Astrocyte (in vitro differentiated cells and primary cell): ENCODE results near the gene MATN4. TPM values are rescaled to one million over a fixed set of nuclear protein-coding genes. Genes with fewer than 3 reads are reported as not detected.

Experiments
- DNase-seq: peaks from one replicate; pipeline ENCODE4 v3.0.0-alpha.2; 2010; ENCODE audit warnings: low read depth
- FAIRE-seq: peaks from 2 replicates; lab custom pipeline; 2011; peaks lifted over from hg19 to GRCh38; lab: Jason Lieb, UNC
- H2AFZ ChIP-seq: 2 replicates; pipeline ENCODE4 v1.6.0; 2012; ENCODE audit warnings: low read depth, low read length, inconsistent platforms
- H3K27ac ChIP-seq: 2 replicates; pipeline ENCODE4 v1.5.1; 2011; ENCODE audit warnings: low read depth, low read length, inconsistent platforms
- H3K27me3 ChIP-seq: 2 replicates; pipeline ENCODE4 v1.6.0; 2011; ENCODE audit warnings: low read length, inconsistent platforms; ENCODE audit not compliant: insufficient read depth
- H3K36me3 ChIP-seq: 2 replicates; pipeline ENCODE4 v1.5.1; 2011; ENCODE audit warnings: low read length, inconsistent platforms; ENCODE audit not compliant: insufficient read depth
- H3K4me1 ChIP-seq: 2 replicates; pipeline ENCODE4 v1.5.1; 2011; ENCODE audit warnings: low read length, inconsistent platforms; ENCODE audit not compliant: insufficient read depth
- H3K4me2 ChIP-seq: 2 replicates; pipeline ENCODE4 v1.6.0; 2012; ENCODE audit warnings: low read length, inconsistent platforms
- H3K4me3 ChIP-seq: 2 replicates; pipeline ENCODE4 v1.5.1; 2011; ENCODE audit warnings: low read depth, mild to moderate bottlenecking, low read length, inconsistent platforms; ENCODE audit not compliant: insufficient read depth
- H3K79me2 ChIP-seq: 2 replicates; pipeline ENCODE4 v1.6.0; 2012; ENCODE audit warnings: mild to moderate bottlenecking, low read length, inconsistent platforms; ENCODE audit not compliant: insufficient read depth
- H3K9ac ChIP-seq: 2 replicates; pipeline ENCODE4 v1.6.0; 2012; ENCODE audit warnings: mild to moderate bottlenecking, low read length, inconsistent platforms
- H3K9me3 ChIP-seq: 2 replicates; pipeline ENCODE4 v1.5.1; 2012; ENCODE audit warnings: low read depth, mild to moderate bottlenecking, low read length, inconsistent platforms; ENCODE audit not compliant: insufficient read depth
- H4K20me1 ChIP-seq: 2 replicates; pipeline ENCODE4 v1.6.0; 2012; ENCODE audit warnings: low read length, inconsistent platforms; ENCODE audit not compliant: insufficient read depth
- H3K27ac Mint-ChIP-seq: one replicate; pipeline ENCODE4 v1.8.0; 2021; ENCODE audit warnings: mild to moderate bottlenecking, mixed read lengths; ENCODE audit not compliant: unreplicated experiment
- H3K27me3 Mint-ChIP-seq: one replicate; pipeline ENCODE4 v1.8.0; 2021; ENCODE audit warnings: low read depth, mixed read lengths; ENCODE audit not compliant: unreplicated experiment
- H3K36me3 Mint-ChIP-seq: one replicate; pipeline ENCODE4 v1.8.0; 2021; ENCODE audit warnings: low read depth, mixed read lengths; ENCODE audit not compliant: unreplicated experiment
- H3K4me1 Mint-ChIP-seq: one replicate; pipeline ENCODE4 v1.8.0; 2021; ENCODE audit warnings: low read depth, mixed read lengths; ENCODE audit not compliant: unreplicated experiment
- H3K4me3 Mint-ChIP-seq: one replicate; pipeline ENCODE4 v1.8.0; 2021; ENCODE audit warnings: mild to moderate bottlenecking, moderate library complexity, mixed read lengths; ENCODE audit not compliant: unreplicated experiment
- H3K9me3 Mint-ChIP-seq: one replicate; pipeline ENCODE4 v1.8.0; 2021; ENCODE audit warnings: mild to moderate bottlenecking, mixed read lengths; ENCODE audit not compliant: unreplicated experiment
- CTCF ChIP-seq: IDR thresholded peaks from 2 replicates; pipeline ENCODE4 v1.5.1; 2011; ENCODE audit warnings: low read depth, mild to moderate bottlenecking, inconsistent platforms, low read length, moderate library complexity; ENCODE audit not compliant: insufficient read depth
- EZH2 ChIP-seq: IDR thresholded peaks from 2 replicates; pipeline ENCODE4 v1.6.1; 2012; ENCODE audit warnings: mild to moderate bottlenecking, low read length, inconsistent platforms; ENCODE audit not compliant: insufficient read depth
- total RNA-seq: library from RNA; stranded (reverse); gene quantifications from 2 replicates; pipeline ENCODE4 v1.2.1, GENCODE V29; 2021

Gene MATN4
- total RNA-seq, 1 donor from 2014 or later = 0.20 TPM

GRCh38 chr20:45299786-45300185 lies 8.3 kb downstream of the MATN4 start:
- H3K9ac ChIP-seq = no peak overlapping the region
- H3K4me2 ChIP-seq = no peak overlapping the region
- H3K36me3 ChIP-seq = no peaks in the 10 kb centered on the region
- no peak overlapping the region for H2AFZ ChIP-seq
- FAIRE-seq (no peak), DNase-seq (no peak)
- no peak for TF ChIP-seq EZH2
- TF ChIP-seq CTCF = no peak
- H3K4me3 ChIP-seq = no peak overlapping the region
- Mint-ChIP-seq H3K9me3 (peaks cover 2% of the 10 kb centered on the region), H3K36me3 (no peaks in the 10 kb centered on the region), H3K27ac (no peak overlapping the region), H3K4me3 (no peak overlapping the region), H3K27me3 (peaks cover 3% of the 10 kb centered on the region), H3K4me1 (peaks cover 4% of the 10 kb centered on the region)
- no peaks in the 10 kb centered on the region for H4K20me1 ChIP-seq
- no peaks in the 10 kb centered on the region for H3K79me2 ChIP-seq
- peaks cover 14% of the 10 kb centered on the region for H3K27me3 ChIP-seq
- peaks cover under 1% of the 10 kb centered on the region for H3K9me3 ChIP-seq
- H3K27ac ChIP-seq = no peak overlapping the region
- no peaks in the 10 kb centered on the region for H3K4me1 ChIP-seq

- Mint-ChIP-seq H3K4me3 (no peak overlapping the region), H3K36me3 (no peaks in the 10 kb centered on the region), H3K4me1 (peaks cover 4% of the 10 kb centered on the region), H3K27me3 (peaks cover 3% of the 10 kb centered on the region), H3K9me3 (peaks cover 6% of the 10 kb centered on the region), H3K27ac (no peak overlapping the region)
- H4K20me1 ChIP-seq = no peaks in the 10 kb centered on the region
- DNase-seq (no peak), FAIRE-seq (no peak)
- TF ChIP-seq CTCF (no peak), EZH2 (no peak)
- peaks cover 4% of the 10 kb centered on the region for H3K9me3 ChIP-seq
- H3K9ac ChIP-seq = no peak overlapping the region
- no peaks in the 10 kb centered on the region for H3K79me2 ChIP-seq
- peaks cover 6% of the 10 kb centered on the region for H3K27me3 ChIP-seq
- H3K36me3 ChIP-seq = no peaks in the 10 kb centered on the region
- peaks cover 4% of the 10 kb centered on the region for H3K4me1 ChIP-seq
- H3K4me3 ChIP-seq = no peak overlapping the region
- no peak overlapping the region for H3K4me2 ChIP-seq
- H3K27ac ChIP-seq = no peak overlapping the region
- H2AFZ ChIP-seq = no peak overlapping the region
These were observed 10.2 kb downstream of the MATN4 start for GRCh38 chr20:45297786-45298497.

GRCh38 chr20:45294659-45295058 lies 13.4 kb downstream of the MATN4 start:
- no peaks in the 10 kb centered on the region for H3K36me3 ChIP-seq
- peaks cover 6% of the 10 kb centered on the region for H3K4me1 ChIP-seq
- no peaks in the 10 kb centered on the region for H4K20me1 ChIP-seq
- no peak overlapping the region for H2AFZ ChIP-seq
- H3K9ac ChIP-seq = no peak overlapping the region
- FAIRE-seq (no peak), DNase-seq (no peak)
- H3K9me3 ChIP-seq = peaks cover 4% of the 10 kb centered on the region
- no peak overlapping the region for H3K4me2 ChIP-seq
- no peaks in the 10 kb centered on the region for H3K79me2 ChIP-seq
- peaks cover 15% of the 10 kb centered on the region for H3K27me3 ChIP-seq
- Mint-ChIP-seq H3K4me1 (peaks cover 3% of the 10 kb centered on the region), H3K4me3 (no peak overlapping the region), H3K36me3 (no peaks in the 10 kb centered on the region), H3K27ac (no peak overlapping the region), H3K27me3 (peaks cover 9% of the 10 kb centered on the region), H3K9me3 (peaks cover 6% of the 10 kb centered on the region)
- TF ChIP-seq EZH2 (no peak), CTCF (no peak)
- H3K4me3 ChIP-seq = no peak overlapping the region
- H3K27ac ChIP-seq = no peak overlapping the region
